IPS DF 4.7 (cell line): ENCODE results near the gene OR2A25.

Experiments
- DNase-seq: peaks from one replicate; pipeline ENCODE4 v3.0.0-alpha.2; 2013; ENCODE audit warnings: low spot score; ENCODE audit errors: extremely low read depth

Gene OR2A25

GRCh38 chr7:144069953-144070352, 342 bp downstream of the OR2A25 start:
- no peak for DNase-seq

GRCh38 chr7:144074374-144074773, 4.8 kb downstream of the OR2A25 start:
- no peak for DNase-seq

GRCh38 chr7:144085978-144086377, 16.4 kb downstream of the OR2A25 start, which contains the start of gene OR2A12:
TSS of gene OR2A12 (plus strand) at chr7:144086278. CDS start at chr7:144095108, 8,830 bp downstream.
- no peak for DNase-seq

GRCh38 chr7:144086730-144087129, 17.1 kb downstream of the OR2A25 start:
- DNase-seq = no peak

- no peak for DNase-seq
Observed at GRCh38 chr7:144087230-144087629, 17.6 kb downstream of the OR2A25 start.

GRCh38 chr7:144090667-144091066, 21.1 kb downstream of the OR2A25 start:
- DNase-seq = no peak

- no peak for DNase-seq
Observed at GRCh38 chr7:144098776-144099175, 29.2 kb downstream of the OR2A25 start.

GRCh38 chr7:144100607-144101006, 31.0 kb downstream of the OR2A25 start:
- no peak for DNase-seq

GRCh38 chr7:144102041-144102440, 32.4 kb downstream of the OR2A25 start:
- DNase-seq = no peak

- no peak for DNase-seq
Observed at GRCh38 chr7:144105211-144105610, 35.6 kb downstream of the OR2A25 start.

GRCh38 chr7:144109283-144109682, 39.7 kb downstream of the OR2A25 start, which contains the start of gene OR2A2:
TSS of gene OR2A2 (plus strand) at chr7:144109583. CDS start at chr7:144109583, 0 bp downstream.
- DNase-seq = no peak

- DNase-seq = no peak
Observed at GRCh38 chr7:144110272-144110671, 40.7 kb downstream of the OR2A25 start.

- DNase-seq = no peak
Observed at GRCh38 chr7:144113651-144114050, 44.0 kb downstream of the OR2A25 start.

GRCh38 chr7:144118341-144118740, 48.7 kb downstream of the OR2A25 start:
- DNase-seq = no peak

- no peak for DNase-seq
Observed at GRCh38 chr7:144122876-144123275, 53.3 kb downstream of the OR2A25 start, which contains the start of gene OR2A14. TSS of gene OR2A14 (plus strand) at chr7:144123176. CDS start at chr7:144129113, 5,937 bp downstream.
